D341Med (cell line): ENCODE measurements around the gene GRAMD1B.
"Not testable (repeated sequence)": the region's sequence is repeated elsewhere in the genome, so short reads cannot be mapped to it uniquely, and the experiment has no call there.

Source experiments
- DNase-seq: peaks from one replicate; pipeline ENCODE4 v3.0.0; 2012; ENCODE audit warnings: low spot score

Gene GRAMD1B

GRCh38 chr11:123509737-123510578 lies 79.9 kb downstream of the GRAMD1B start:
- no peak for DNase-seq

GRCh38 chr11:123510579-123510905 lies 80.5 kb downstream of the GRAMD1B start:
- DNase-seq, result no peak

GRCh38 chr11:123511037-123511870 lies 81.2 kb downstream of the GRAMD1B start:
- DNase-seq, result peak; percentile 96

GRCh38 chr11:123513309-123513708 lies 83.2 kb downstream of the GRAMD1B start:
- not testable (repeated sequence) for DNase-seq

GRCh38 chr11:123516238-123516637 lies 86.2 kb downstream of the GRAMD1B start:
- no peak for DNase-seq

GRCh38 chr11:123517559-123518364 lies 87.7 kb downstream of the GRAMD1B start:
- DNase-seq, result no peak

- no peak for DNase-seq
These were observed 88.5 kb downstream of the GRAMD1B start for GRCh38 chr11:123518496-123519054.

GRCh38 chr11:123519055-123519796 lies 89.2 kb downstream of the GRAMD1B start:
- no peak for DNase-seq

GRCh38 chr11:123519797-123520193 lies 89.7 kb downstream of the GRAMD1B start:
- DNase-seq, result no peak

- DNase-seq, result not testable (repeated sequence)
These were observed 90.4 kb downstream of the GRAMD1B start for GRCh38 chr11:123520476-123520875.

- DNase-seq, result no peak
These were observed 90.9 kb downstream of the GRAMD1B start for GRCh38 chr11:123521001-123521400.

GRCh38 chr11:123521930-123522329 lies 91.9 kb downstream of the GRAMD1B start:
- no peak for DNase-seq

GRCh38 chr11:123523539-123523938 lies 93.5 kb downstream of the GRAMD1B start:
- DNase-seq, result no peak

GRCh38 chr11:123525097-123525496 lies 95.0 kb downstream of the GRAMD1B start:
- DNase-seq, result no peak

- peak; percentile 61 for DNase-seq
These were observed 95.4 kb downstream of the GRAMD1B start for GRCh38 chr11:123525511-123525918.

- no peak for DNase-seq
These were observed 96.1 kb downstream of the GRAMD1B start for GRCh38 chr11:123526027-123526805.

- DNase-seq, result no peak
These were observed 96.8 kb downstream of the GRAMD1B start for GRCh38 chr11:123526918-123527317.

- no peak for DNase-seq
These were observed 97.5 kb downstream of the GRAMD1B start for GRCh38 chr11:123527526-123527925.

- no peak for DNase-seq
These were observed 97.9 kb downstream of the GRAMD1B start for GRCh38 chr11:123527947-123528346.

GRCh38 chr11:123531325-123531724 lies 101.3 kb downstream of the GRAMD1B start:
- DNase-seq, result no peak
